ENCODE measurements around the gene CCNY.

GRCh38 chr10:35327790-35328403 is 8.4 kb upstream of the CCNY start:
- no peak for TF ChIP-seq EZH2 (IDR thresholded peaks at IDR 0.05; ENCODE audit: borderline replicate concordance)
- TF ChIP-seq CTCF (IDR thresholded peaks at IDR 0.05; ENCODE audit: poor library complexity): no peak
- no peak for TF ChIP-seq EZH2phosphoT487 (IDR thresholded peaks at IDR 0.05; ENCODE audit: low read depth, severe bottlenecking, unreplicated experiment)

Measured in hepatocyte (in vitro differentiated cells).